A549 (cell line): ENCODE results near the gene ERAP2. TPM values are rescaled to one million over a fixed set of nuclear protein-coding genes. Genes with fewer than 3 reads are reported as not detected.

ENCODE experiments used
- ATAC-seq, 2 experiments: fragments of 200-7000 bp in 1 of 2; fragments of >200 bp in 1 of 2; cut with Nextera tagmentation in 1 of 2; cut with Tn5 transposase in 1 of 2; 3 replicates each; pipeline versions ENCODE4 v1.8.0 to v1.9.1; 2018 to 2020; ENCODE audit warnings: mild to moderate bottlenecking in 1 of 2, moderate library complexity in 1 of 2
- CTCF ChIA-PET: fragments of 300-600 bp; sonication (Branson Sonifier 250); formaldehyde crosslinking; extraction: SDS; loops from one replicate; lab custom pipeline; 2021; ENCODE audit warnings: antibody characterized with exemption, inconsistent platforms; lab: Yijun Ruan, JAX
- POLR2A ChIA-PET: fragments of 350-600 bp; formaldehyde crosslinking; extraction: SDS; loops from one replicate; lab custom pipeline; 2021; ENCODE audit warnings: antibody characterized with exemption, inconsistent platforms; lab: Yijun Ruan, JAX
- DNase-seq, 2 experiments: peaks; one replicate each; pipeline versions ENCODE4 v3.0.0 to v3.0.0-alpha.2; 2011 to 2016; ENCODE audit warnings: low read depth in 1 of 2, low spot score in 1 of 2
- FAIRE-seq: peaks from 2 replicates; lab custom pipeline; 2011; peaks lifted over from hg19 to GRCh38; lab: Jason Lieb, UNC
- H3K27ac ChIP-seq, 2 experiments: fragments of >200 bp; sonication (Bioruptor Twin); formaldehyde crosslinking; 3 replicates each; pipeline ENCODE4 v1.5.1; 2016 to 2017
- H3K4me1 ChIP-seq: fragments of >200 bp; sonication (Bioruptor Twin); formaldehyde crosslinking; 3 replicates; pipeline ENCODE4 v1.6.1; 2016
- H3K4me2 ChIP-seq: fragments of >200 bp; sonication (Bioruptor Twin); formaldehyde crosslinking; 3 replicates; pipeline ENCODE4 v1.6.1; 2016
- H3K4me3 ChIP-seq: fragments of >200 bp; sonication (Bioruptor Twin); formaldehyde crosslinking; 3 replicates; pipeline ENCODE4 v1.5.1; 2016
- H3K9me3 ChIP-seq: fragments of >200 bp; sonication (Bioruptor Twin); formaldehyde crosslinking; 3 replicates; pipeline ENCODE4 v1.6.1; 2016
- ATOH8 ChIP-seq: fragments of 250-450 bp; sonication (Bioruptor Pico); IDR thresholded peaks from 2 replicates; pipeline ENCODE4 v1.5.0; 2020; ENCODE audit warnings: low read depth, mild to moderate bottlenecking, moderate library complexity
- BHLHE40 ChIP-seq: IDR thresholded peaks from 2 replicates; pipeline ENCODE4 v1.6.1; 2012; ENCODE audit warnings: low read depth, low read length, inconsistent platforms
- CTCF ChIP-seq: fragments of >200 bp; sonication (Bioruptor Twin); formaldehyde crosslinking; IDR thresholded peaks from 3 replicates; pipeline ENCODE4 v1.5.1; 2016
- EHMT2 ChIP-seq: fragments of 200-600 bp; sonication (generic); IDR thresholded peaks from 2 replicates; pipeline ENCODE4 v1.6.1; 2016; ENCODE audit warnings: antibody characterized with exemption, low read depth, mild to moderate bottlenecking, moderate library complexity
- FOSB ChIP-seq: fragments of 250-450 bp; sonication (Bioruptor Pico); IDR thresholded peaks from 2 replicates; pipeline ENCODE4 v1.5.0; 2020; ENCODE audit warnings: mild to moderate bottlenecking, moderate library complexity
- FOSL2 ChIP-seq, 2 experiments: fragments of 450-650 bp in 1 of 2; fragments of >200 bp in 1 of 2; sonication (Bioruptor Twin) in 1 of 2; formaldehyde crosslinking; IDR thresholded peaks; 2 replicates each; pipeline versions ENCODE4 v1.5.0 to v1.6.1; 2016 to 2020; ENCODE audit warnings: mild to moderate bottlenecking in 1 of 2, moderate library complexity in 1 of 2
- FOXS1 ChIP-seq: fragments of 250-450 bp; sonication (Bioruptor Pico); IDR thresholded peaks from 2 replicates; pipeline ENCODE4 v1.5.0; 2020; ENCODE audit warnings: mild to moderate bottlenecking, moderate library complexity
- HDAC2 ChIP-seq: fragments of 200-600 bp; sonication (generic); IDR thresholded peaks from 2 replicates; pipeline ENCODE4 v1.6.1; 2016
- HES2 ChIP-seq: fragments of >200 bp; sonication (Bioruptor Twin); formaldehyde crosslinking; IDR thresholded peaks from 2 replicates; pipeline ENCODE4 v1.6.1; 2016
- HEYL ChIP-seq: fragments of 250-450 bp; sonication (Bioruptor Pico); IDR thresholded peaks from 2 replicates; pipeline ENCODE4 v1.8.0; 2021; ENCODE audit warnings: mild to moderate bottlenecking, moderate library complexity
- HOXB13 ChIP-seq: fragments of 250-450 bp; sonication (Bioruptor Pico); IDR thresholded peaks from 2 replicates; pipeline ENCODE4 v1.5.0; 2020; ENCODE audit warnings: low read depth, mild to moderate bottlenecking, moderate library complexity
- KDM5A ChIP-seq: fragments of 200-600 bp; sonication (generic); IDR thresholded peaks from 2 replicates; pipeline ENCODE4 v1.6.1; 2016; ENCODE audit warnings: antibody characterized with exemption, mild to moderate bottlenecking
- NFE2L2 ChIP-seq: fragments of 150-350 bp; conservative IDR thresholded peaks from 2 replicates; pipeline ENCODE4 v1.6.1; 2014; ENCODE audit warnings: low read length
- POLR2A ChIP-seq: IDR thresholded peaks from 2 replicates; pipeline ENCODE4 v1.6.1; 2012; ENCODE audit warnings: mild to moderate bottlenecking, low read length
- SMC3 ChIP-seq: fragments of >200 bp; sonication (Bioruptor Twin); formaldehyde crosslinking; IDR thresholded peaks from 3 replicates; pipeline ENCODE4 v1.6.1; 2018; ENCODE audit warnings: inconsistent platforms
- TFCP2L1 ChIP-seq: fragments of 250-450 bp; sonication (Bioruptor Pico); IDR thresholded peaks from 2 replicates; pipeline ENCODE4 v1.5.0; 2021; ENCODE audit warnings: mild to moderate bottlenecking
- TP53 ChIP-seq: fragments of 250-450 bp; sonication (Bioruptor Pico); IDR thresholded peaks from 2 replicates; pipeline ENCODE4 v1.5.0; 2021; ENCODE audit warnings: mild to moderate bottlenecking, moderate library complexity
- USF2 ChIP-seq: fragments of 450-650 bp; IDR thresholded peaks from 2 replicates; pipeline ENCODE4 v1.6.1; 2014; ENCODE audit warnings: antibody characterized with exemption
- ZNF302 ChIP-seq: fragments of 250-450 bp; sonication (Bioruptor Pico); IDR thresholded peaks from 2 replicates; pipeline ENCODE4 v1.9.0; 2021; ENCODE audit warnings: inconsistent platforms, mild to moderate bottlenecking, moderate library complexity
- WGBS: methylation state at CpG from one replicate; pipeline ENCODE4 v1.1.6; 2017; ENCODE audit errors: missing lambda C conversion rate; 5-methylcytosine and 5-hydroxymethylcytosine counted together
- polyA plus RNA-seq, 4 experiments: library from polyadenylated mRNA; depleted of rRNA in 3 of 4; stranded (reverse); fragments of >200 nt; fragmentation: RNase III in 1 of 4; extraction: RNeasy Plus Mini Kit Qiagen cat#74134 plus additional on column Dnase treatment in 1 of 4; gene quantifications; 2 replicates in 3 of 4; 3 replicates in 1 of 4; pipeline ENCODE4 v1.2.3, GENCODE V29; 2011 to 2017

The ERAP2 gene
- polyA plus RNA-seq, 2 of the 4 experiments (the other 2 are of a cell fraction): 1.0 to 2.2 TPM

GRCh38 chr5:96932026-96932425, 55.7 kb downstream of the ERAP2 start:
- DNase-seq (no peak), FAIRE-seq (no peak), ATAC-seq (no peak)
- Histone ChIP-seq H3K4me2 (no peak overlapping the region), H3K9me3 (no peaks in the 10 kb centered on the region), H3K4me3 (no peak overlapping the region), H3K27ac (no peak overlapping the region), H3K4me1 (peaks cover 10% of the 10 kb centered on the region)
- WGBS: 84% methylated on average over 5 of the region's 5 CpGs
- ChIA-PET CTCF (interaction anchor here (1.4 kb wide), 1 partner anchor 114 kb away, joined by 3 read pairs; no protein-coding TSS in a partner anchor), POLR2A (no interaction called here)
- no peak for TF ChIP-seq CTCF
- no peak for TF ChIP-seq POLR2A
- no peak for TF ChIP-seq ATOH8 (CRISPR knock-in tag)
- TF ChIP-seq FOSL2 (IDR thresholded peaks at IDR 0.05): no peak
- no peak for TF ChIP-seq FOSL2 (CRISPR knock-in tag; IDR thresholded peaks at IDR 0.05)
- TF ChIP-seq FOXS1: no peak

GRCh38 chr5:96933764-96934707, 57.7 kb downstream of the ERAP2 start:
- no peak for ATAC-seq
- Histone ChIP-seq H3K27ac (peak overlapping the region; percentile 97), H3K4me1 (peaks cover 21% of the 10 kb centered on the region), H3K4me2 (peak overlapping the region; percentile 94), H3K9me3 (no peaks in the 10 kb centered on the region), H3K4me3 (peak overlapping the region; percentile 94)
- WGBS: 26% methylated on average over 13 of the region's 13 CpGs
- POLR2A ChIA-PET: interaction anchor here (0.6 kb wide), 3 partner anchors 16 to 249 kb away, joined by 3 to 8 read pairs (median 3); partner anchors contain the start of gene RIOK2
- no peak for FAIRE-seq
- CTCF ChIA-PET: interaction anchor here (0.7 to 1.1 kb wide), 3 partner anchors 15 to 321 kb away, joined by 3 read pairs; no protein-coding TSS in a partner anchor
- DNase-seq: peak in 1 of 2 experiments; percentile 49
- no peak for TF ChIP-seq TP53
- TF ChIP-seq HDAC2: no peak
- no peak for TF ChIP-seq SMC3
- TF ChIP-seq HEYL: no peak
- TF ChIP-seq FOSL2 (IDR thresholded peaks at IDR 0.05): no peak
- no peak for TF ChIP-seq FOSL2 (CRISPR knock-in tag; IDR thresholded peaks at IDR 0.05)
- no peak for TF ChIP-seq TFCP2L1 (CRISPR knock-in tag)
- TF ChIP-seq FOXS1: no peak
- TF ChIP-seq KDM5A: no peak
- no peak for TF ChIP-seq HES2
- TF ChIP-seq FOSB (CRISPR knock-in tag): no peak
- no peak for TF ChIP-seq BHLHE40
- no peak for TF ChIP-seq HOXB13 (CRISPR knock-in tag)
- no peak for TF ChIP-seq ZNF302 (CRISPR knock-in tag)
- TF ChIP-seq NFE2L2: no peak
- no peak for TF ChIP-seq EHMT2
- TF ChIP-seq USF2: no peak
